H9 (cell line): ENCODE data around the gene RABGAP1L. TPM values are rescaled to one million over a fixed set of nuclear protein-coding genes. Genes with fewer than 3 reads are reported as not detected.

ENCODE experiments used
- DNase-seq: peaks from one replicate; pipeline ENCODE4 v3.0.0-alpha.2; 2017
- H2AFZ ChIP-seq: one replicate; pipeline ENCODE4 v1.6.1; 2013; ENCODE audit warnings: mild to moderate bottlenecking, low read length, control low read depth, moderate library complexity
- H2AK5ac ChIP-seq: 2 replicates; pipeline ENCODE4 v1.6.1; 2013; ENCODE audit warnings: low read length, control low read depth, mixed read lengths; ENCODE audit not compliant: insufficient read length
- H2BK120ac ChIP-seq: one replicate; pipeline ENCODE4 v1.6.1; 2013; ENCODE audit warnings: low read depth, mild to moderate bottlenecking, low read length, control low read depth, inconsistent platforms; ENCODE audit not compliant: poor library complexity, severe bottlenecking
- H2BK12ac ChIP-seq: 2 replicates; pipeline ENCODE4 v1.6.1; 2013; ENCODE audit warnings: low read length, control low read depth, mixed read lengths, low read depth; ENCODE audit not compliant: insufficient read length
- H2BK15ac ChIP-seq: 2 replicates; pipeline ENCODE4 v1.6.1; 2013; ENCODE audit warnings: low read depth, low read length, control low read depth
- H2BK20ac ChIP-seq: one replicate; pipeline ENCODE4 v1.6.1; 2013; ENCODE audit warnings: low read depth, mild to moderate bottlenecking, low read length, control low read depth, inconsistent platforms; ENCODE audit not compliant: poor library complexity, severe bottlenecking
- H2BK5ac ChIP-seq: 2 replicates; pipeline ENCODE4 v1.6.1; 2013; ENCODE audit warnings: low read length, control low read depth, mixed read lengths; ENCODE audit not compliant: insufficient read length
- H3K14ac ChIP-seq: 2 replicates; pipeline ENCODE4 v1.6.1; 2013; ENCODE audit warnings: low read length, control low read depth; ENCODE audit not compliant: insufficient read depth
- H3K18ac ChIP-seq: 2 replicates; pipeline ENCODE4 v1.6.1; 2013; ENCODE audit warnings: low read depth, mild to moderate bottlenecking, mixed read lengths, low read length, control low read depth; ENCODE audit not compliant: insufficient read length
- H3K23ac ChIP-seq: 2 replicates; pipeline ENCODE4 v1.6.1; 2013; ENCODE audit warnings: low read length, control low read depth, mixed read lengths, low read depth; ENCODE audit not compliant: insufficient read length
- H3K23me2 ChIP-seq: 2 replicates; pipeline ENCODE4 v1.6.1; 2013; ENCODE audit warnings: low read depth, mild to moderate bottlenecking, mixed read lengths, low read length, control low read depth; ENCODE audit not compliant: insufficient read length, poor library complexity, severe bottlenecking
- H3K27ac ChIP-seq: 2 replicates; pipeline ENCODE4 v1.5.1; 2013; ENCODE audit warnings: low read length, control low read depth, mixed read lengths, low read depth; ENCODE audit not compliant: insufficient read length
- H3K27me3 ChIP-seq: 2 replicates; pipeline ENCODE4 v1.6.1; 2013; ENCODE audit warnings: low read length, control low read depth, inconsistent platforms; ENCODE audit not compliant: insufficient read depth
- H3K4ac ChIP-seq: 2 replicates; pipeline ENCODE4 v1.6.1; 2013; ENCODE audit warnings: low read depth, mild to moderate bottlenecking, control low read depth, inconsistent platforms, low read length, moderate library complexity
- H3K4me1 ChIP-seq: 2 replicates; pipeline ENCODE4 v1.6.1; 2013; ENCODE audit warnings: low read length, control low read depth, inconsistent platforms; ENCODE audit not compliant: insufficient read depth
- H3K4me2 ChIP-seq: 2 replicates; pipeline ENCODE4 v1.6.1; 2013; ENCODE audit warnings: low read length, control low read depth, mixed read lengths; ENCODE audit not compliant: insufficient read length, insufficient read depth
- H3K56ac ChIP-seq: 2 replicates; pipeline ENCODE4 v1.6.1; 2013; ENCODE audit warnings: low read depth, mild to moderate bottlenecking, mixed read lengths, low read length, control low read depth; ENCODE audit not compliant: insufficient read length
- H3K79me1 ChIP-seq: 2 replicates; pipeline ENCODE4 v1.6.1; 2013; ENCODE audit warnings: low read depth, mild to moderate bottlenecking, moderate library complexity, low read length, control low read depth, inconsistent platforms; ENCODE audit not compliant: insufficient read depth, poor library complexity, severe bottlenecking
- H3K79me2 ChIP-seq: 2 replicates; pipeline ENCODE4 v1.6.1; 2013; ENCODE audit warnings: low read length, control low read depth, inconsistent platforms; ENCODE audit not compliant: insufficient read depth
- H3K9ac ChIP-seq: 2 replicates; pipeline ENCODE4 v1.6.1; 2013; ENCODE audit warnings: low read length, control low read depth, mixed read lengths; ENCODE audit not compliant: insufficient read length; ENCODE audit errors: extremely low read depth
- H3K9me3 ChIP-seq: one replicate; pipeline ENCODE4 v1.6.1; 2013; ENCODE audit warnings: low read depth, low read length, inconsistent platforms; ENCODE audit not compliant: control insufficient read depth
- H3T11ph ChIP-seq: one replicate; pipeline ENCODE4 v1.6.1; 2013; ENCODE audit warnings: mild to moderate bottlenecking, low read length, control low read depth, inconsistent platforms
- H4K20me1 ChIP-seq: one replicate; pipeline ENCODE4 v1.6.1; 2013; ENCODE audit not compliant: control insufficient read depth, insufficient read length, insufficient read depth
- H4K5ac ChIP-seq: 2 replicates; pipeline ENCODE4 v1.6.1; 2013; ENCODE audit warnings: low read depth, mild to moderate bottlenecking, mixed read lengths, low read length, control low read depth; ENCODE audit not compliant: insufficient read length
- H4K8ac ChIP-seq: replicated peaks from 2 replicates; pipeline ENCODE4 v1.6.1; 2013; ENCODE audit warnings: low read length, control low read depth, mixed read lengths, low read depth; ENCODE audit not compliant: insufficient read length
- H4K91ac ChIP-seq: 2 replicates; pipeline ENCODE4 v1.6.1; 2013; ENCODE audit warnings: low read depth, mild to moderate bottlenecking, moderate library complexity, mixed read lengths, low read length, control low read depth; ENCODE audit not compliant: insufficient read length
- H3K27ac Mint-ChIP-seq, 3 experiments: 2 replicates in 2 of 3; 3 replicates in 1 of 3; pipeline ENCODE4 v1.8.0; 2020 to 2021; ENCODE audit warnings: mixed read lengths in 3 of 3, mild to moderate bottlenecking in 1 of 3, moderate library complexity in 1 of 3
- H3K27me3 Mint-ChIP-seq: 2 replicates; pipeline ENCODE4 v1.8.0; 2021; ENCODE audit warnings: low read depth, mild to moderate bottlenecking, moderate library complexity, mixed read lengths
- H3K36me3 Mint-ChIP-seq, 3 experiments: 2 replicates in 2 of 3; 3 replicates in 1 of 3; pipeline ENCODE4 v1.8.0; 2020 to 2021; ENCODE audit warnings: low read depth in 3 of 3, mixed read lengths in 3 of 3; ENCODE audit not compliant: insufficient read depth in 1 of 3
- H3K4me1 Mint-ChIP-seq, 2 experiments: 2 replicates each; pipeline ENCODE4 v1.8.0; 2020; ENCODE audit warnings: mixed read lengths in 2 of 2
- H3K4me3 Mint-ChIP-seq, 2 experiments: 2 replicates in 1 of 2; 3 replicates in 1 of 2; pipeline ENCODE4 v1.8.0; 2020 to 2021; ENCODE audit warnings: mild to moderate bottlenecking in 2 of 2, mixed read lengths in 2 of 2, moderate library complexity in 1 of 2
- H3K9me3 Mint-ChIP-seq, 2 experiments: 2 replicates in 1 of 2; 3 replicates in 1 of 2; pipeline ENCODE4 v1.8.0; 2020; ENCODE audit warnings: mild to moderate bottlenecking in 2 of 2, mixed read lengths in 2 of 2, moderate library complexity in 1 of 2
- WGBS: extraction: QIAGEN DNeasy Blood & Tissue Kit; methylation state at CpG from one replicate; pipeline ENCODE4 v1.1.7; 2013; ENCODE audit warnings: missing lambda C conversion rate, low lambda C conversion rate, mixed read lengths; ENCODE audit not compliant: insufficient read length; ENCODE audit errors: extremely low coverage; 5-methylcytosine and 5-hydroxymethylcytosine counted together
- total RNA-seq: library from RNA; stranded (reverse); gene quantifications from 2 replicates; pipeline ENCODE4 v1.2.1, GENCODE V29; 2021
- TF ChIP-seq, protein P1 (sequence below): fragments of 200-600 bp; sonication (generic); conservative IDR thresholded peaks from 3 replicates; pipeline ENCODE4 v1.8.0; 2021; ENCODE audit warnings: antibody characterized with exemption, mild to moderate bottlenecking

The RABGAP1L gene
- total RNA-seq, 1 experiment from 2014 or later: 147 TPM

DNA sequence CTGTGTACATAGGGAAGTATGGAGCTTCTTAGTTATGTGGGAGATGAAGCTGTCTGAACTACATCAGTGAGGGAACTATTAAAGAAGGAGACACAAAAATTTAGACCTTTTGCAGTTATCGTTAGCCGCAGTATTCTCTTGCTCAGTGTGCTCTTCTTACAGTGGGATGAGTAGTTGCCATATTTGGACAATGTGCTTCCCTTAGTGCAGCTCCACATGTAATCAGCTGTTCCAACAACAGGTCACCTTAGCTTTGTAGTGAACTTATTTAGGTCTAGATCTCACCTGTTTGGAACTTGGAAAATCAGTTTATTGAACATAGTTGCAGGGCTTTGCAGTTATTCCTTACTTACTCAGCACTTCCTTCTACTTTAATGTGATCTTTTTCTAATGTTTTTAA, 306.5 kb downstream of the RABGAP1L start:
- no peaks in the 10 kb centered on the region for H3K4me1 Mint-ChIP-seq

More for the DNA sequence above, 306.5 kb downstream of the RABGAP1L start:
- Histone ChIP-seq H2BK20ac (no peak overlapping the region), H2AK5ac (no peak overlapping the region), H3K18ac (no peak overlapping the region), H3K27ac (no peak overlapping the region), H3K4me1 (no peaks in the 10 kb centered on the region; the same call in 1 of the 2 replicates), H3K4me2 (no peak overlapping the region), H2BK15ac (no peak overlapping the region), H3K23me2 (no peaks in the 10 kb centered on the region), H3K56ac (no peak overlapping the region), H3K79me1 (no peaks in the 10 kb centered on the region), H3K14ac (no peak overlapping the region), H3K27me3 (no peaks in the 10 kb centered on the region), H4K5ac (no peak overlapping the region), H3K9me3 (no peaks in the 10 kb centered on the region), H4K20me1 (no peaks in the 10 kb centered on the region), H2BK120ac (no peak overlapping the region), H3K23ac (no peak overlapping the region), H3T11ph (no peak overlapping the region), H4K91ac (no peak overlapping the region), H2AFZ (no peak overlapping the region), H3K79me2 (no peaks in the 10 kb centered on the region), H2BK5ac (no peak overlapping the region), H3K4ac (no peak overlapping the region), H2BK12ac (no peak overlapping the region), H4K8ac (no peak overlapping the region), H3K9ac (no peak overlapping the region)
- no CpG with 5 or more reads among the region's 2 CpGs for WGBS
- no peak for DNase-seq
- Mint-ChIP-seq H3K9me3 (no peaks in the 10 kb centered on the region), H3K4me3 (no peak overlapping the region), H3K27me3 (no peaks in the 10 kb centered on the region), H3K27ac (no peak overlapping the region), H3K36me3 (no peaks in the 10 kb centered on the region)
- TF ChIP-seq, protein P1, sequence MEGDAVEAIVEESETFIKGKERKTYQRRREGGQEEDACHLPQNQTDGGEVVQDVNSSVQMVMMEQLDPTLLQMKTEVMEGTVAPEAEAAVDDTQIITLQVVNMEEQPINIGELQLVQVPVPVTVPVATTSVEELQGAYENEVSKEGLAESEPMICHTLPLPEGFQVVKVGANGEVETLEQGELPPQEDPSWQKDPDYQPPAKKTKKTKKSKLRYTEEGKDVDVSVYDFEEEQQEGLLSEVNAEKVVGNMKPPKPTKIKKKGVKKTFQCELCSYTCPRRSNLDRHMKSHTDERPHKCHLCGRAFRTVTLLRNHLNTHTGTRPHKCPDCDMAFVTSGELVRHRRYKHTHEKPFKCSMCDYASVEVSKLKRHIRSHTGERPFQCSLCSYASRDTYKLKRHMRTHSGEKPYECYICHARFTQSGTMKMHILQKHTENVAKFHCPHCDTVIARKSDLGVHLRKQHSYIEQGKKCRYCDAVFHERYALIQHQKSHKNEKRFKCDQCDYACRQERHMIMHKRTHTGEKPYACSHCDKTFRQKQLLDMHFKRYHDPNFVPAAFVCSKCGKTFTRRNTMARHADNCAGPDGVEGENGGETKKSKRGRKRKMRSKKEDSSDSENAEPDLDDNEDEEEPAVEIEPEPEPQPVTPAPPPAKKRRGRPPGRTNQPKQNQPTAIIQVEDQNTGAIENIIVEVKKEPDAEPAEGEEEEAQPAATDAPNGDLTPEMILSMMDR: no peak
